ENCODE measurements around the gene FIBP.

DNA sequence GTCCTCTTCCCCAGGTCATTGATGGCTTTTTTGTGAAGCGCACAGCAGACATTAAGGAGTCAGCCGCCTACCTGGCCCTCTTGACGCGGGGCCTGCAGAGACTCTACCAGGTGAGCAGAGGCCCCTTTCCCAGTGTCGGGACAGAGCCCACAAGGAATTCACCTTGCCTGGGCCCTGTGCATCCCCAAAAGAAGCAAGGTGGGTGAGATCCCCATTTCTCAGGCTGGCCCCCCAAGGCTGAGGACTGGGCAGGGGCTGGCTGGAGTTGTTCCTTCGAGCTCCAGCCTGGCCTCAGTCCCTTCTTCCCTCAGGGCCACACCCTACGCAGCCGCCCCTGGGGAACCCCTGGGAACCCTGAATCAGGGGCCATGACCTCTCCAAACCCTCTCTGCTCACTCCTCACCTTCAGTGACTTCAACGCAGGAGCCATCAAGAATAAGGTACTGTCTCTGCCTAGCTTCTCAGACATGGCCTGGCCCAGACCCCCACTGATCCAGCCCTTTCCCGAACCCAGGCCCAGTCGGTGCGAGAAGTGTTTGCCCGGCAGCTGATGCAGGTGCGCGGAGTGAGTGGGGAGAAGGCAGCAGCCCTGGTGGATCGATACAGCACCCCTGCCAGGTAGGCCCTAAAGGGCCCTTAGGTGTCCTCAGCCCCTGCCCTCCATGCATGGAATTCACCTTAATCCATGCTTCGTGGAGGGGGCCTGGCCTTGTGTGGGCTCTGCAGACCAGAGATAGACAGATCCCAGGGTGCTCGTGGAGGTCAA lies 23.4 kb downstream of the FIBP start:
- TF ChIP-seq GATA3 (IDR thresholded peaks at IDR 0.05; ENCODE audit: low read depth, low read length) (no peak), GATA2 (IDR thresholded peaks at IDR 0.05; ENCODE audit: low read depth, low read length) (no peak)

Measured in SH-SY5Y (cell line).